Measurements from ENCODE around the gene STAG1. TPM values are rescaled to one million over a fixed set of nuclear protein-coding genes. Genes with fewer than 3 reads are reported as not detected.
"Not testable (repeated sequence)": the region's sequence is repeated elsewhere in the genome, so short reads cannot be mapped to it uniquely, and the experiment has no call there.

The STAG1 gene
- polyA plus RNA-seq, 1 of the 3 experiments (the other 2 are of a cell fraction), result 5.5 TPM

DNA sequence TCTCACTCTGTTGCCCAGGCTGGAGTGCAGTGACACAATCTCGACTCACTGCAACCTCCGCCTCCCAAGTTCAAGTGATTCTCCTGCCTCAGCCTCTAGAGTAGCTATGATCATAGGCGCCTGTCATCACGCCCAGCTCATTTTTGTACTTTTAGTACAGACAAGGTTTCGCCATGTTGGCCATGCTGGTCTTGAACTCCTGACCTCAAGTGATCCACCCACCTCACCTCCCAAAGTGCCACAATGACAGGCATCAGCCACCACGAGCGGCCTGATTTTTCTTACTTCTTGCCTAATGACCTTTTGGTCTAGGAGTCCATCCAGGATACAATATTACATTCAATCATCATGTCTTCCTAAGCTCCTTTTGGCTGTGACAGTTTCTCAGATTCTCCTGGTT lies 146.0 kb downstream of the STAG1 start:
- H3F3A ChIP-seq (replicated peaks; ENCODE audit: insufficient read depth); H3K9me2 ChIP-seq; POLR2A ChIA-PET; DNase-seq; H3K4me1 ChIP-seq (ENCODE audit: control insufficient read depth in 1 of 2, insufficient read depth in 2 of 2, low read depth in 1 of 2, low read length in 1 of 2); H3K79me2 ChIP-seq (ENCODE audit: insufficient read depth); H4K20me1 ChIP-seq (ENCODE audit: insufficient read depth); H3K27ac ChIP-seq (ENCODE audit: low read depth in 2 of 2, low read length in 1 of 2); H3K9me3 ChIP-seq; H3K27me3 ChIP-seq (ENCODE audit: insufficient read depth); H2AFZ ChIP-seq (ENCODE audit: low read depth); H3K9ac ChIP-seq; H3K4me2 ChIP-seq; H3K4me3 ChIP-seq (ENCODE audit: low read depth in 2 of 2, low read length in 1 of 2): not testable (repeated sequence)
- WGBS (ENCODE audit: low lambda C conversion rate), result 97% methylated on average over 7 of the region's 7 CpGs
- peaks cover 0 to 16% of the 10 kb centered on the region in 2 experiments for H3K36me3 ChIP-seq (replicated peaks in 1 of 2; ENCODE audit: control insufficient read depth in 1 of 2, insufficient read depth in 2 of 2, low read length in 1 of 2)
- CTCF ChIA-PET, result interaction anchor here (0.8 to 1.5 kb wide), 2 partner anchors 10 to 146 kb away, joined by 3 read pairs; partner anchors contain the start of gene STAG1

- Histone ChIP-seq H3K9me3 (no peaks in the 10 kb centered on the region), H3K9ac (no peak overlapping the region), H3K4me1 (ENCODE audit: control insufficient read depth in 1 of 2, insufficient read depth in 2 of 2, low read depth in 1 of 2, low read length in 1 of 2) (no peaks in the 10 kb centered on the region), H3K27ac (ENCODE audit: low read depth in 2 of 2, low read length in 1 of 2) (no peak overlapping the region), H3F3A (replicated peaks; ENCODE audit: insufficient read depth) (no peaks in the 10 kb centered on the region), H3K4me3 (ENCODE audit: low read depth in 2 of 2, low read length in 1 of 2) (no peak overlapping the region), H3K36me3 (replicated peaks in 1 of 2; ENCODE audit: control insufficient read depth in 1 of 2, insufficient read depth in 2 of 2, low read length in 1 of 2) (peaks cover 0 to 21% of the 10 kb centered on the region in 2 experiments), H3K9me2 (no peaks in the 10 kb centered on the region), H3K27me3 (ENCODE audit: insufficient read depth) (no peaks in the 10 kb centered on the region), H2AFZ (ENCODE audit: low read depth) (no peak overlapping the region), H4K20me1 (ENCODE audit: insufficient read depth) (no peaks in the 10 kb centered on the region), H3K79me2 (ENCODE audit: insufficient read depth) (peaks cover 13% of the 10 kb centered on the region; the same call in 1 of the 2 replicates), H3K4me2 (no peak overlapping the region)
- 33% methylated on average over 1 of the region's 1 CpG for WGBS (ENCODE audit: low lambda C conversion rate)
- TF ChIP-seq CHD2 (IDR thresholded peaks at IDR 0.05; ENCODE audit: low read length, partially characterized antibody) (no peak), ELF1 (IDR thresholded peaks at IDR 0.05) (no peak), GATA2 (CRISPR knock-in tag; IDR thresholded peaks at IDR 0.05) (no peak), RAD21 (IDR thresholded peaks at IDR 0.05; ENCODE audit: low read length) (no peak), TAF1 (IDR thresholded peaks at IDR 0.05; ENCODE audit: borderline replicate concordance, low read depth, low read length) (no peak), JUND (IDR thresholded peaks at IDR 0.05) (no peak), TCF12 (IDR thresholded peaks at IDR 0.05) (no peak), NFIC (IDR thresholded peaks at IDR 0.05; ENCODE audit: borderline replicate concordance) (no peak), FOXM1 (IDR thresholded peaks at IDR 0.05; ENCODE audit: low read depth) (no peak), POLR2AphosphoS5 (IDR thresholded peaks at IDR 0.05; ENCODE audit: low read depth, low read length) (no peak), GABPA (IDR thresholded peaks at IDR 0.05; ENCODE audit: low read depth) (no peak), MXI1 (IDR thresholded peaks at IDR 0.05; ENCODE audit: low read depth, low read length) (no peak), MEF2A (IDR thresholded peaks at IDR 0.05; ENCODE audit: borderline replicate concordance, low read depth) (no peak)
- TF ChIP-seq, protein P1, sequence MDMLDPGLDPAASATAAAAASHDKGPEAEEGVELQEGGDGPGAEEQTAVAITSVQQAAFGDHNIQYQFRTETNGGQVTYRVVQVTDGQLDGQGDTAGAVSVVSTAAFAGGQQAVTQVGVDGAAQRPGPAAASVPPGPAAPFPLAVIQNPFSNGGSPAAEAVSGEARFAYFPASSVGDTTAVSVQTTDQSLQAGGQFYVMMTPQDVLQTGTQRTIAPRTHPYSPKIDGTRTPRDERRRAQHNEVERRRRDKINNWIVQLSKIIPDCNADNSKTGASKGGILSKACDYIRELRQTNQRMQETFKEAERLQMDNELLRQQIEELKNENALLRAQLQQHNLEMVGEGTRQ (IDR thresholded peaks at IDR 0.05; ENCODE audit: borderline replicate concordance, low read depth, low read length), result no peak
- TF ChIP-seq, protein P2, sequence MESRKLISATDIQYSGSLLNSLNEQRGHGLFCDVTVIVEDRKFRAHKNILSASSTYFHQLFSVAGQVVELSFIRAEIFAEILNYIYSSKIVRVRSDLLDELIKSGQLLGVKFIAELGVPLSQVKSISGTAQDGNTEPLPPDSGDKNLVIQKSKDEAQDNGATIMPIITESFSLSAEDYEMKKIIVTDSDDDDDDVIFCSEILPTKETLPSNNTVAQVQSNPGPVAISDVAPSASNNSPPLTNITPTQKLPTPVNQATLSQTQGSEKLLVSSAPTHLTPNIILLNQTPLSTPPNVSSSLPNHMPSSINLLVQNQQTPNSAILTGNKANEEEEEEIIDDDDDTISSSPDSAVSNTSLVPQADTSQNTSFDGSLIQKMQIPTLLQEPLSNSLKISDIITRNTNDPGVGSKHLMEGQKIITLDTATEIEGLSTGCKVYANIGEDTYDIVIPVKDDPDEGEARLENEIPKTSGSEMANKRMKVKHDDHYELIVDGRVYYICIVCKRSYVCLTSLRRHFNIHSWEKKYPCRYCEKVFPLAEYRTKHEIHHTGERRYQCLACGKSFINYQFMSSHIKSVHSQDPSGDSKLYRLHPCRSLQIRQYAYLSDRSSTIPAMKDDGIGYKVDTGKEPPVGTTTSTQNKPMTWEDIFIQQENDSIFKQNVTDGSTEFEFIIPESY (IDR thresholded peaks at IDR 0.05; ENCODE audit: borderline replicate concordance, low read depth), result no peak
- ChIA-PET POLR2A (no interaction called here), CTCF (no interaction called here)
- no peak for DNase-seq
These were observed 147.2 kb downstream of the STAG1 start for GRCh38 chr3:136604961-136605360.
